Mucosa of descending colon (tissue), 3 donors: ENCODE data around the gene UVSSA. TPM values are rescaled to one million over a fixed set of nuclear protein-coding genes. Genes with fewer than 3 reads are reported as not detected.
"Not testable (repeated sequence)": the region's sequence is repeated elsewhere in the genome, so short reads cannot be mapped to it uniquely, and the experiment has no call there.

Experiments
- ATAC-seq: fragments of 200-7000 bp; cut with Tn5 transposase; one replicate; pipeline ENCODE4 v1.9.1; 2020; ENCODE audit warnings: mild to moderate bottlenecking, moderate library complexity
- DNase-seq, 3 donors: peaks; one replicate each; pipeline ENCODE4 v3.0.0-alpha.2; 2020
- H3K36me3 ChIP-seq: fragments of 200-600 bp; one replicate; pipeline ENCODE4 v1.8.0; 2021; ENCODE audit warnings: low read depth, mild to moderate bottlenecking
- H3K4me1 ChIP-seq: fragments of 200-600 bp; one replicate; pipeline ENCODE4 v1.8.0; 2021; ENCODE audit warnings: low read depth, mild to moderate bottlenecking
- H3K4me3 ChIP-seq: fragments of 200-600 bp; one replicate; pipeline ENCODE4 v1.8.0; 2021; ENCODE audit warnings: mild to moderate bottlenecking
- H3K9me3 ChIP-seq: fragments of 200-600 bp; one replicate; pipeline ENCODE4 v1.8.0; 2021; ENCODE audit warnings: mild to moderate bottlenecking
- intact Hi-C, 2 donors: fragments of 100-400 bp; cut with DNase I in 1 of 2; cut with micrococcal nuclease in 1 of 2; formaldehyde crosslinking; loops; one replicate each; pipeline versions ENCODE4 v1.11.0 to v1.11.1; 2022; cut with DNase I, micrococcal nuclease
- total RNA-seq, 3 donors: library from RNA; stranded (reverse); fragmentation: NEBNext Ultra II Directional in 2 of 3; extraction: Animal tissue kit (Norgen Biotek cat#: 25700) in 2 of 3; gene quantifications; one replicate each; pipeline versions ENCODE4 v1.2.1 to v1.2.4, GENCODE V29; 2021 to 2023
- TF ChIP-seq, protein P1 (sequence below): fragments of 200-600 bp; IDR thresholded peaks from one replicate; pipeline ENCODE4 v1.8.0; 2022; ENCODE audit warnings: antibody characterized with exemption, mild to moderate bottlenecking
- donor health status: DM: no; HTN: no; CAD: no; lungs with moderate emphysema.
- donor health status: DM: no; HTN: no; CAD: no.
- donor health status: DM: no; HTN: yes; CAD: no.

UVSSA gene
- total RNA-seq, 3 donors from 2014 or later = 31.7 to 39.9 (median 36.8) TPM

DNA sequence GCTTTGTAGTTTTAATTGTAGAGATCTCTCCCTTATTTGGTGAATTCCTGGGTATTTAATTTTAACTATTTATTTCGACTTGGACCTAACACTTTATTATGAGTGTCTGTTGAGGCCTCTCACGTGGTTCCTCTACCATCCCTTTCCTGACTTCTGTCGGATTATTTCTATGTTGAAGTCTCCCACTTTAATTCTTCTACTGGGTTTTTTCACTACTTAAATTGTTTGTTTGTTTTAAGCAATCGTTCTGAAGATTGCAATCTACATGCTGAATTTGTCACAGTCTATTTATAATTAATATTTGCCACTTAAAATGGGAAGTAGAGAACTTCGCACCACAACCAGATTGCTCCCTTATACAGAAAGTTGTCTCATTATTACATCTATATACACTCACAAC is 80.0 kb downstream of the UVSSA start:
- ATAC-seq (no peak), DNase-seq (no peak)
- H3K4me3 ChIP-seq = no peak overlapping the region
- no peaks in the 10 kb centered on the region for H3K9me3 ChIP-seq
- H3K36me3 ChIP-seq = no peaks in the 10 kb centered on the region
- TF ChIP-seq, protein P1, sequence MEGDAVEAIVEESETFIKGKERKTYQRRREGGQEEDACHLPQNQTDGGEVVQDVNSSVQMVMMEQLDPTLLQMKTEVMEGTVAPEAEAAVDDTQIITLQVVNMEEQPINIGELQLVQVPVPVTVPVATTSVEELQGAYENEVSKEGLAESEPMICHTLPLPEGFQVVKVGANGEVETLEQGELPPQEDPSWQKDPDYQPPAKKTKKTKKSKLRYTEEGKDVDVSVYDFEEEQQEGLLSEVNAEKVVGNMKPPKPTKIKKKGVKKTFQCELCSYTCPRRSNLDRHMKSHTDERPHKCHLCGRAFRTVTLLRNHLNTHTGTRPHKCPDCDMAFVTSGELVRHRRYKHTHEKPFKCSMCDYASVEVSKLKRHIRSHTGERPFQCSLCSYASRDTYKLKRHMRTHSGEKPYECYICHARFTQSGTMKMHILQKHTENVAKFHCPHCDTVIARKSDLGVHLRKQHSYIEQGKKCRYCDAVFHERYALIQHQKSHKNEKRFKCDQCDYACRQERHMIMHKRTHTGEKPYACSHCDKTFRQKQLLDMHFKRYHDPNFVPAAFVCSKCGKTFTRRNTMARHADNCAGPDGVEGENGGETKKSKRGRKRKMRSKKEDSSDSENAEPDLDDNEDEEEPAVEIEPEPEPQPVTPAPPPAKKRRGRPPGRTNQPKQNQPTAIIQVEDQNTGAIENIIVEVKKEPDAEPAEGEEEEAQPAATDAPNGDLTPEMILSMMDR = no peak
- H3K4me1 ChIP-seq = no peaks in the 10 kb centered on the region
- intact Hi-C loops = no loop called here

DNA sequence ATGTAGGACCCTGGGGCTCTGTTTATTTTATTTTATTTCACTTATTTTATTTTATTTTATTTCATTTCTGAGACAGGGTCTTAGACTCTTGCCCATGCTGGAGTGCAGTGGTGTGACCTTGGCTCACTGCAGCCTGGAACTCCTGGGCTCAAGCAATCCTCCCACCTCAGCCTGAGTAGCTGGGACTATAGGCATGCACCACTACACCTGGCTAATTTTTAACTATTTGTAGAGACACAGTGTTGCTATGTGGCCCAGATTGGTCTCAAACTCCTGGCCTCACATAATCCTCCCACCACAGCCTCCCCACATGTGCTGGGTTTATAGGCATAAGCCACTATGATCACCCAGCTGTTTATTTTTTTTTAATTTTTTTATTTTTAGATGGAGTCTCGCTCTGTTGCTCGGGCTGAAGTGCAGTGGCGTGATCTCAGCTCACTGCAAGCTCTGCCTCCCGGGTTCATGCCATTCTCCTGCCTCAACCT is 96.7 kb downstream of the UVSSA start:
- intact Hi-C loops, DNase-seq, H3K4me3 ChIP-seq, ATAC-seq, H3K9me3 ChIP-seq, H3K4me1 ChIP-seq, H3K36me3 ChIP-seq: not testable (repeated sequence)

Other genes with a start within 250 kb of the UVSSA start
- gene RNF212, start 233.6 kb upstream of the UVSSA start, total RNA-seq = 1 to 10 TPM; 2.3 to 4.9 (median 3.9) TPM
- 10 to 100 TPM; 19.6 to 42.1 (median 41.4) TPM for gene SPON2, start 174.6 kb upstream of the UVSSA start, total RNA-seq
- 100 to 1,000 TPM; 151 to 188 (median 168) TPM for gene CTBP1, start 98.1 kb upstream of the UVSSA start, total RNA-seq
- gene MAEA, start 57.3 kb upstream of the UVSSA start, total RNA-seq = 100 to 1,000 TPM in 1 of 3 donors, 10 to 100 TPM in 2; 75.5 to 112 (median 98.4) TPM
- gene NKX1-1, start 59.2 kb downstream of the UVSSA start, total RNA-seq = not detected